Measurements from ENCODE around the gene FOXB2. TPM values are rescaled to one million over a fixed set of nuclear protein-coding genes. Genes with fewer than 3 reads are reported as not detected.

The FOXB2 gene
- polyA plus RNA-seq, 1 of the 3 experiments (the other 2 are of a cell fraction): not detected

DNA sequence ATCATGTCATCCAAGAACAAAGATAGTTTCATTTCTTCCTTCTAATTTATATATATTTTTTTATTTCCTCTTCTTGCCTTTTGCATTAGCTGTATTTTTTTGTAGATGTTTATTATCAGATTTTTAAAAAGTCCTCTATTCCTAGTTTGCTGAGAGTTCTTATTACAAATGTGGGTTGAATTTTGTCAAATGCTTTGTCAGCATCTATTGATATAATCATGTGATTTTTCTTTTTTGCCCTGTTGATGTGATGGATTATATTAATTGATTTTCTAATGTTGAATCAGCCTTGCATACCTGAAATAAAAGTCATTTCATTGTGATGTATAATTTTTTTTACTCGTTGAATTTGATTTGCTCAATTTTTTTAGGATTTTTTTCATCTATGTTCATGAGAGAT is 46.9 kb downstream of the FOXB2 start:
- ChIA-PET CTCF (no interaction called here), POLR2A (no interaction called here)
- no peaks in the 10 kb centered on the region for H3K36me3 ChIP-seq (replicated peaks in 1 of 2; ENCODE audit: control insufficient read depth in 1 of 2, insufficient read depth in 2 of 2, low read length in 1 of 2)
- H2AFZ ChIP-seq (ENCODE audit: low read depth): no peak overlapping the region
- no peak overlapping the region for H3K9ac ChIP-seq
- TF ChIP-seq FOSL2 (IDR thresholded peaks at IDR 0.05; ENCODE audit: borderline replicate concordance, low read depth) (no peak), FOXJ3 (CRISPR knock-in tag; IDR thresholded peaks at IDR 0.05) (no peak), EP300 (IDR thresholded peaks at IDR 0.05; ENCODE audit: borderline replicate concordance in 1 of 2, low read depth in 1 of 2, low read length in 1 of 2) (no peak), SMC3 (IDR thresholded peaks at IDR 0.05; ENCODE audit: low read depth, low read length) (no peak), RFX5 (IDR thresholded peaks at IDR 0.05; ENCODE audit: low read length) (no peak), EZH2phosphoT487 (IDR thresholded peaks at IDR 0.05; ENCODE audit: borderline replicate concordance, low read depth) (no peak), NRF1 (IDR thresholded peaks at IDR 0.05; ENCODE audit: low read depth, low read length) (no peak), TCF12 (IDR thresholded peaks at IDR 0.05) (no peak), MXI1 (IDR thresholded peaks at IDR 0.05; ENCODE audit: low read depth, low read length) (no peak), RAD21 (IDR thresholded peaks at IDR 0.05; ENCODE audit: low read length) (no peak), JUND (IDR thresholded peaks at IDR 0.05) (no peak), ELF1 (IDR thresholded peaks at IDR 0.05) (no peak), RXRA (IDR thresholded peaks at IDR 0.05; ENCODE audit: borderline replicate concordance, low read depth) (no peak), GATA2 (CRISPR knock-in tag; IDR thresholded peaks at IDR 0.05) (no peak)
- TF ChIP-seq, protein P1, sequence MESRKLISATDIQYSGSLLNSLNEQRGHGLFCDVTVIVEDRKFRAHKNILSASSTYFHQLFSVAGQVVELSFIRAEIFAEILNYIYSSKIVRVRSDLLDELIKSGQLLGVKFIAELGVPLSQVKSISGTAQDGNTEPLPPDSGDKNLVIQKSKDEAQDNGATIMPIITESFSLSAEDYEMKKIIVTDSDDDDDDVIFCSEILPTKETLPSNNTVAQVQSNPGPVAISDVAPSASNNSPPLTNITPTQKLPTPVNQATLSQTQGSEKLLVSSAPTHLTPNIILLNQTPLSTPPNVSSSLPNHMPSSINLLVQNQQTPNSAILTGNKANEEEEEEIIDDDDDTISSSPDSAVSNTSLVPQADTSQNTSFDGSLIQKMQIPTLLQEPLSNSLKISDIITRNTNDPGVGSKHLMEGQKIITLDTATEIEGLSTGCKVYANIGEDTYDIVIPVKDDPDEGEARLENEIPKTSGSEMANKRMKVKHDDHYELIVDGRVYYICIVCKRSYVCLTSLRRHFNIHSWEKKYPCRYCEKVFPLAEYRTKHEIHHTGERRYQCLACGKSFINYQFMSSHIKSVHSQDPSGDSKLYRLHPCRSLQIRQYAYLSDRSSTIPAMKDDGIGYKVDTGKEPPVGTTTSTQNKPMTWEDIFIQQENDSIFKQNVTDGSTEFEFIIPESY (IDR thresholded peaks at IDR 0.05; ENCODE audit: borderline replicate concordance, low read depth): no peak
- TF ChIP-seq, protein P2, sequence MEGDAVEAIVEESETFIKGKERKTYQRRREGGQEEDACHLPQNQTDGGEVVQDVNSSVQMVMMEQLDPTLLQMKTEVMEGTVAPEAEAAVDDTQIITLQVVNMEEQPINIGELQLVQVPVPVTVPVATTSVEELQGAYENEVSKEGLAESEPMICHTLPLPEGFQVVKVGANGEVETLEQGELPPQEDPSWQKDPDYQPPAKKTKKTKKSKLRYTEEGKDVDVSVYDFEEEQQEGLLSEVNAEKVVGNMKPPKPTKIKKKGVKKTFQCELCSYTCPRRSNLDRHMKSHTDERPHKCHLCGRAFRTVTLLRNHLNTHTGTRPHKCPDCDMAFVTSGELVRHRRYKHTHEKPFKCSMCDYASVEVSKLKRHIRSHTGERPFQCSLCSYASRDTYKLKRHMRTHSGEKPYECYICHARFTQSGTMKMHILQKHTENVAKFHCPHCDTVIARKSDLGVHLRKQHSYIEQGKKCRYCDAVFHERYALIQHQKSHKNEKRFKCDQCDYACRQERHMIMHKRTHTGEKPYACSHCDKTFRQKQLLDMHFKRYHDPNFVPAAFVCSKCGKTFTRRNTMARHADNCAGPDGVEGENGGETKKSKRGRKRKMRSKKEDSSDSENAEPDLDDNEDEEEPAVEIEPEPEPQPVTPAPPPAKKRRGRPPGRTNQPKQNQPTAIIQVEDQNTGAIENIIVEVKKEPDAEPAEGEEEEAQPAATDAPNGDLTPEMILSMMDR (IDR thresholded peaks at IDR 0.05): no peak
- TF ChIP-seq, protein P3, sequence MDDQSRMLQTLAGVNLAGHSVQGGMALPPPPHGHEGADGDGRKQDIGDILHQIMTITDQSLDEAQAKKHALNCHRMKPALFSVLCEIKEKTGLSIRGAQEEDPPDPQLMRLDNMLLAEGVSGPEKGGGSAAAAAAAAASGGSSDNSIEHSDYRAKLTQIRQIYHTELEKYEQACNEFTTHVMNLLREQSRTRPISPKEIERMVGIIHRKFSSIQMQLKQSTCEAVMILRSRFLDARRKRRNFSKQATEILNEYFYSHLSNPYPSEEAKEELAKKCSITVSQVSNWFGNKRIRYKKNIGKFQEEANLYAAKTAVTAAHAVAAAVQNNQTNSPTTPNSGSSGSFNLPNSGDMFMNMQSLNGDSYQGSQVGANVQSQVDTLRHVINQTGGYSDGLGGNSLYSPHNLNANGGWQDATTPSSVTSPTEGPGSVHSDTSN (IDR thresholded peaks at IDR 0.05): no peak
- TF ChIP-seq, protein P4, sequence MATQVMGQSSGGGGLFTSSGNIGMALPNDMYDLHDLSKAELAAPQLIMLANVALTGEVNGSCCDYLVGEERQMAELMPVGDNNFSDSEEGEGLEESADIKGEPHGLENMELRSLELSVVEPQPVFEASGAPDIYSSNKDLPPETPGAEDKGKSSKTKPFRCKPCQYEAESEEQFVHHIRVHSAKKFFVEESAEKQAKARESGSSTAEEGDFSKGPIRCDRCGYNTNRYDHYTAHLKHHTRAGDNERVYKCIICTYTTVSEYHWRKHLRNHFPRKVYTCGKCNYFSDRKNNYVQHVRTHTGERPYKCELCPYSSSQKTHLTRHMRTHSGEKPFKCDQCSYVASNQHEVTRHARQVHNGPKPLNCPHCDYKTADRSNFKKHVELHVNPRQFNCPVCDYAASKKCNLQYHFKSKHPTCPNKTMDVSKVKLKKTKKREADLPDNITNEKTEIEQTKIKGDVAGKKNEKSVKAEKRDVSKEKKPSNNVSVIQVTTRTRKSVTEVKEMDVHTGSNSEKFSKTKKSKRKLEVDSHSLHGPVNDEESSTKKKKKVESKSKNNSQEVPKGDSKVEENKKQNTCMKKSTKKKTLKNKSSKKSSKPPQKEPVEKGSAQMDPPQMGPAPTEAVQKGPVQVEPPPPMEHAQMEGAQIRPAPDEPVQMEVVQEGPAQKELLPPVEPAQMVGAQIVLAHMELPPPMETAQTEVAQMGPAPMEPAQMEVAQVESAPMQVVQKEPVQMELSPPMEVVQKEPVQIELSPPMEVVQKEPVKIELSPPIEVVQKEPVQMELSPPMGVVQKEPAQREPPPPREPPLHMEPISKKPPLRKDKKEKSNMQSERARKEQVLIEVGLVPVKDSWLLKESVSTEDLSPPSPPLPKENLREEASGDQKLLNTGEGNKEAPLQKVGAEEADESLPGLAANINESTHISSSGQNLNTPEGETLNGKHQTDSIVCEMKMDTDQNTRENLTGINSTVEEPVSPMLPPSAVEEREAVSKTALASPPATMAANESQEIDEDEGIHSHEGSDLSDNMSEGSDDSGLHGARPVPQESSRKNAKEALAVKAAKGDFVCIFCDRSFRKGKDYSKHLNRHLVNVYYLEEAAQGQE (IDR thresholded peaks at IDR 0.05; ENCODE audit: low read depth, low read length): no peak
- H3K4me2 ChIP-seq: no peak overlapping the region
- DNase-seq: no peak
- no peak overlapping the region for H3K27ac ChIP-seq (ENCODE audit: low read depth in 2 of 2, low read length in 1 of 2)
- H3K9me2 ChIP-seq: no peaks in the 10 kb centered on the region
- peaks cover 4% of the 10 kb centered on the region for H3K27me3 ChIP-seq (ENCODE audit: insufficient read depth)
- no peaks in the 10 kb centered on the region for H3K4me1 ChIP-seq (ENCODE audit: control insufficient read depth in 1 of 2, insufficient read depth in 2 of 2, low read depth in 1 of 2, low read length in 1 of 2)
- H3F3A ChIP-seq (replicated peaks; ENCODE audit: insufficient read depth): no peaks in the 10 kb centered on the region
- WGBS (ENCODE audit: low lambda C conversion rate): 2% methylated on average over 1 of the region's 1 CpG
- no peaks in the 10 kb centered on the region for H4K20me1 ChIP-seq (ENCODE audit: insufficient read depth)
- H3K79me2 ChIP-seq (ENCODE audit: insufficient read depth): no peaks in the 10 kb centered on the region
- no peak overlapping the region for H3K4me3 ChIP-seq (ENCODE audit: low read depth in 2 of 2, low read length in 1 of 2)
- no peaks in the 10 kb centered on the region for H3K9me3 ChIP-seq
